Measurements from ENCODE around the gene IFIT1B.
"Not testable (repeated sequence)": the region's sequence is repeated elsewhere in the genome, so short reads cannot be mapped to it uniquely, and the experiment has no call there.

IFIT1B gene

GRCh38 chr10:89384474-89385340 is 6.9 kb downstream of the IFIT1B start:
- DNase-seq: peak; percentile 31

DNA sequence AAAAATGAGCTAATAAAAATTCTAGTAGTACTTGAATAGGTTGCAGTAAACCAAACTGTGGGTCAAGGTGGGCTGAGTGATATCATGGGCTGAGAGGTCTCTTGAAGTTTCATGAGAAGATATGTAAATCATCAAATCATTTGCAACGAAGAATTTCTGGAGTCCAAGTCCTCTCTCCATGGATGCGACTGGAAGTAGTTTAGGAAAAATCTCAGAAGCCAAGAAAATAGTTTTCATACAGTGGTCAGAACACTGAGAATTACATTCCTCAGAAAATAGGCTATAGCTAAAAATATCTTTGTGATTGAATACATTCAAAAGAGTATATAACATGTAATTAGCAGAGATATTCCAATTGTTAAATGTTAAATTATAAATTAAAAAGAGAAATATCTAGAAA is 10.9 kb downstream of the IFIT1B start:
- no peak for DNase-seq

GRCh38 chr10:89389254-89389653 is 11.4 kb downstream of the IFIT1B start:
- DNase-seq: peak; percentile 61

- DNase-seq: peak; percentile 81
Measured at GRCh38 chr10:89390476-89391225, 12.8 kb downstream of the IFIT1B start.

GRCh38 chr10:89391226-89391576 is 13.3 kb downstream of the IFIT1B start:
- DNase-seq: not testable (repeated sequence)

DNA sequence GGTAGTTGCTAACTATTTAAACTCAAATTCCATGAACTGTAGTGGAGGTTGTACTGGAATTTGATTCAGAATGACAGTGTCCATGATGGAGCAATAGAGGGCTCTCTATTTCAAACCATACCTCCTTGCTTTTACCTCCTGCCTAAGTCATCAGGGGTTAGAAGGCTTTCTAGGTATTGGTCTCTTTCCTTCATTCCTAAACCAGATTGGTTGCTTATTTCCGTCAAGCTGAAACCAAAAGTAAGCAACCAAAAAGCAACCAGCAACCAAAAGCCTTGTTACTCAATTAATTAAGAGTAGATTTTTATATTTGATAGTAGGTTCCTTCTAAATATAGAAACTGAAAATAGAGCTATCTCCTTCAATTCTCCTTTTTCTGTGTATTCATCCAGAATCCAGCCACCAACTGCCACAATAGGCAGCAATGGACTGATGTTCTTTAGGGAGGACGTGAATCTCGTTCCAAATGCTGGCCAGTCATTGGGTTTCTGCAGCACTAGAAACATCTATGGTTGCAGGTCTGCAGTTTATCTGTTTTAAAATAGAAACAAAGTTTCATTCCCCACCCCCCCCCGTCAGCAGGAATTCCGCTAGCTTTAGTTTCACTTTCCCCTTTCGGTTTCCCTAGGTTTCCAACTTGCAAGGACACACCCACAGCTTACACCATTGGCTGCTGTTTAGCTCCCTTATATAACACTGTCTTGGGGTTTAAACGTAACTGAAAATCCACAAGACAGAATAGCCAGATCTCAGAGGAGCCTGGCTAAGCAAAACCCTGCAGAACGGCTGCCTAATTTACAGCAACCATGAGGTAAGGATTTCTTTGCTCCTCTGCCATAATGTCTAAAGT is 14.3 kb downstream of the IFIT1B start, which contains the start of gene IFIT1:
TSS of gene IFIT1 (plus strand) at position 717 of the 850 bp plus-strand sequence. CDS start at position 807, 90 bp downstream.
- DNase-seq: peak; percentile 88

GRCh38 chr10:89392974-89393373 is 15.1 kb downstream of the IFIT1B start:
- DNase-seq: peak; percentile 19

- no peak for DNase-seq
Measured at GRCh38 chr10:89393898-89394297, 16.0 kb downstream of the IFIT1B start.

GRCh38 chr10:89395141-89395540 is 17.3 kb downstream of the IFIT1B start:
- no peak for DNase-seq

- no peak for DNase-seq
Measured at GRCh38 chr10:89398003-89398749, 20.3 kb downstream of the IFIT1B start.

- DNase-seq: no peak
Measured at GRCh38 chr10:89399956-89400355, 22.1 kb downstream of the IFIT1B start.

- DNase-seq: no peak
Measured at GRCh38 chr10:89403043-89403442, 25.2 kb downstream of the IFIT1B start.

- DNase-seq: no peak
Measured at GRCh38 chr10:89404104-89405047, 26.5 kb downstream of the IFIT1B start.

DNA sequence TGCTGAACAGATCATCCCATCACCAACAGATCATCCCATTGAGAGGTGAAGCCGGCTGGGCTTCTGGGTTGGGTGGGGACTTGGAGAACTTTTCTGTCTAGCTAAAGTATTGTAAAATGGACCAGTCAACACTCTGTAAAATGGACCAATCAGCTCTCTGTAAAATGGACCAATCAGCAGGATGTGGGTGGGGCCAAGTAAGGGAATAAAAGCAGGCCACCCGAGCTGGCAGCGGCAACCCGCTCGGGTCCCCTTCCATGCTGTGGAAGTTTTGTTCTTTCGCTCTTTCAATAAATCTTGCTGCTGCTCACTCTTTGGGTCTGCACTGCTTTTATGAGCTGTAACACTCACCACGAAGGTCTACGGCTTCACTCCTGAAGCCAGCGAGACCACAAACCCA is 28.3 kb downstream of the IFIT1B start:
- DNase-seq: not testable (repeated sequence)

DNA sequence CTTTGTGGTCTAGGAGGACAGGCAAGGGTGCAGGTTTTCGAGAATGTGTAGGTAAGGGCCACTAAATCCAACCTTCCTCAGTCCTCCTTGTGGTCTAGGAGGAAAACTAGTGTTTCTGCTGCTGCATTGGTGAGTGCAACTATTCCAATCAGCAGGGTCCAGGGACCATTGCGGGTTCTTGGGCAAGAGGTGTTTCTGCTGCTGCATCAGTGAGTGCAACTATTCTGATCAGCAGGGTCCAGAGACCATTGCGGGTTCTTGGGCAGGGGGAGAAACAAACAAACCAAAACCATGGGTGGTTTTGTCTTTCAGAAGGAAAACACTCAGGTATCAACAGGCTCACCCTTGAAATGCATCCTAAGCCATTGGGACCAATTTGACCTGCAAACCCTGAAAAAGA is 29.9 kb downstream of the IFIT1B start:
- not testable (repeated sequence) for DNase-seq

- not testable (repeated sequence) for DNase-seq
Measured at GRCh38 chr10:89409282-89409681, 31.4 kb downstream of the IFIT1B start.

DNA sequence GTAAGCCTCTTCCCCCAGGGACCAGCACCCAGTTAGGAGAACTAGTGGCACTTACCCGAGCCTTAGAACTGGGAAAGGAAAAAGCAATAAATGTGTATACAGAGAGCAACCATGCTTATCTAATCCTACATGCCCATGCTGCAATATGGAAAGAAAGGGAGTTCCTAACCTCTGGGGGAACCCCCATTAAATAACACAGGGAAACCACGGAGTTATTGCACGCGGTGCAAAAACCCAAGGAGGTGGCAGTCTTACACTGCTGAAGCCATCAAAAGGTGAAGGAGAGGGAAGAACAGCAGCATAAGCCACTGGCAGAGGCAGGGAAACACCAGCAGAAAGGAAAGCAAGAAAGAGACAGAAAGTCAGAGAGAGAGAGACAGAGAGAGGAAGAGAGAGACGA is 32.7 kb downstream of the IFIT1B start:
- peak; percentile 16 for DNase-seq

DNA sequence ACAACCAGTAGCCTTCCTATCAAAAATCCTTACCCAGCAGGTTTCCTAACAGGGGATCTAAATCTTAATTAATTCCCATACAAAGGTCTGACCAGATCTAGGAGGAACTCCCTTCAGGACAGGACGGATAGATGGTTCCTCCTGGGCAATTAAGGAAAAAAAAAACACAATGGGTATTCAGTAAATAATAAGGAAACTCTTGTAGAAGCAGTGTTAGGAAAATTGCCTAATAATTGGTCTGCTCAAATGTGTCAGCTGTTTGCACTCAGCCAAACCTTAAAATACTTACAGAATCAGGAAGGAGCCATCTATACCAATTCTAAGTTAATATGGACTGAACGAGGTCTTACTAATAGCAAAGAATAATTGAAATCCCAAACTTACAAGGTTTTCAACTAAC is 33.3 kb downstream of the IFIT1B start:
- DNase-seq: not testable (repeated sequence)

DNA sequence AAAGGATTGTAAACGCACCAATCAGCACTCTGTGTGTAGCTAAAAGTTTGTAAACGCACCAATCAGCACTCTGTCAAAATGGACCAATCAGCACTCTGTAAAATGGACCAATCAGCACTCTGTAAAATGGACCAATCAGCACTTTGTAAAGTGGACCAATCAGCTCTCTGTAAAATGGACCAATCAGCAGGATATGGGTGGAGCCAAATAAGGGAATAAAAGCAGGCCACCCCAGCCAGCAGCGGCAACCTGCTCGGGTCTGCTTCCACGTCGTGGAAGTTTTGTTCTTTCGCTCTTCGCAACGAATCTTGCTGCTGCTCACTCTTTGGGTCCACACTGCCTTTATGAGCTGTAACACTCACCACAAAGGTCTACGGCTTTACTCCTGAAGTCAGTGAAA is 34.4 kb downstream of the IFIT1B start:
- DNase-seq: peak; percentile 29

DNA sequence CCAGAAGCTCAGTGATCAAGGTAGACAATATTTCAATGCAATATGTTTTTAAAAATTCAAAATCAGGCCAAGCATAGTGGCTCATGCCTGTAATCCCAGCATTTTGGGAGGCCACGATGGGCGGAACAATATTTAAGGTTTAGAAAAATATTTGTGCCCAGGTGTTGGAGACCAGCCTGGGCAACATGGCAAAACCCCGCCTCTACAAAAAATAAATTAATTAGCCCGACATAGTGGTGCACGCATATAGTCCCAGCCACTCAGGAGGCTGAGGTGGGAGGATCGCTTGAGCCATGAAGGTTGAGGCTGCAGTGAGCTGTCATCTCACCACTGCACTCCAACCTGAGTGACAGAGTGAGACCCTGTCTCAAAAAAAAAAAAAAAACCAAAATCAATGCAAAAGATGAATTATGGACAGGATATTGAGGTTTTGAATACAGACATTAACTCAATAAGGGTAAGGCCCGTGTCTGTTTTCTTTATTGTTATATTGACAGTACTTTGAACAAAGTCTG is 35.6 kb downstream of the IFIT1B start:
- DNase-seq: no peak

Measured in hematopoietic multipotent progenitor cell treated with erythropoietin and hydrocortisone succinate and interleukin-3 and kit ligand, for 8 days (in vitro differentiated cells).